ENCODE data around the gene TRIM29.

GRCh38 chr11:120091701-120092100 lies 46.2 kb downstream of the TRIM29 start:
- TF ChIP-seq CTCF (conservative IDR thresholded peaks at IDR 0.05) (no peak), EZH2 (IDR thresholded peaks at IDR 0.05; ENCODE audit: low read depth) (no peak)
